ENCODE results near the gene LTN1. TPM values are rescaled to one million over a fixed set of nuclear protein-coding genes. Genes with fewer than 3 reads are reported as not detected.

The LTN1 gene
- polyA plus RNA-seq, 2 of the 4 experiments (the other 2 are of a cell fraction) = 6.9 to 12.3 TPM

DNA sequence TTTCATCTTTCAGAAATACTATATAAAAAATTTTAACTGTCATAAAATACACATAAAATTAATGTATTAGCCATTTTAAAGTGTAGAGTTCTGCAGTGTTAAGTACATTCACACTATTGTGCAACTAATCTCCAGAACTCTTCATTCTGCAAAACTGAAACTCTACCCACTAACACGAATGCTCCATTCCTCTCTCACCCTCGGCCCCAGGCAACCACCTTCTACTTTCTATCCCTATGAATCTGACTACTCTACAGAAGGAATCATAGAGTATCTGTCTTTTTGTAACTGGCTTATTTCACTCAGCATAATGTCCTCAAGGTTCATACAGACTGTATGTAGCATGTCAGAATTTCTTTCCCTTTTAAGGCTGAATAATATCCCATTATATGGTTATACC lies 43.4 kb downstream of the LTN1 start:
- ChIA-PET POLR2A (no interaction called here), CTCF (no interaction called here)
- Histone ChIP-seq H3K4me2 (no peak overlapping the region), H3K4me3 (no peak overlapping the region), H3K4me1 (no peaks in the 10 kb centered on the region), H3K27ac (no peak overlapping the region), H3K9me3 (no peaks in the 10 kb centered on the region)
- no peak for TF ChIP-seq FOSL2 (IDR thresholded peaks at IDR 0.05)
- TF ChIP-seq FOSL2 (CRISPR knock-in tag; IDR thresholded peaks at IDR 0.05) = no peak
- WGBS (ENCODE audit: missing lambda C conversion rate) = 91% methylated on average over 2 of the region's 2 CpGs
- ATAC-seq = no peak
- DNase-seq (ENCODE audit: low read depth in 1 of 2, low spot score in 1 of 2) = no peak
- FAIRE-seq = no peak

DNA sequence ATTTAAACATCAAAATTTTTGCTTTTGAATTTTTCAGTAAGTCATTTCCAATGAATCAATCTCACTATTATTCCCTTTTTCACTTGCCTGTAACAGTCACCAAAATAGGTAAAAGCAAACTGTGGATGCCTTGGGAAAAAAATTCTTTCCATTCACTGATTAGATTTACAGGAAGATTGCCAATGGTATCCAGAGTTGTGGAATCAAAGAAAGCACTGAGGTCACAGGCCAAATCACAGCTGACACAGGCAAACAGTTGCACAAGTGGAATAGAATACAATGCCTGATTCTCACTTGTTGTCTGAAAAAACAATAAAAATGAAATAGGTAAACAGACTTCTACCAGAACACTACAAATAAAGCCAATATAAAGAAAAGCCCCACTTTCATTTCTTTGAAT lies 48.4 kb downstream of the LTN1 start:
- Histone ChIP-seq H3K4me1 (0 out of 3 replicates have a peak, but pooled peaks cover 3% of the 10 kb centered on the region), H3K4me2 (no peak overlapping the region), H3K9me3 (no peaks in the 10 kb centered on the region), H3K27ac (no peak overlapping the region), H3K4me3 (no peak overlapping the region)
- DNase-seq (ENCODE audit: low read depth in 1 of 2, low spot score in 1 of 2) (no peak), FAIRE-seq (no peak), ATAC-seq (no peak)
- POLR2A ChIA-PET = no interaction called here
- TF ChIP-seq JUNB (IDR thresholded peaks at IDR 0.05) (no peak), NPAS2 (CRISPR knock-in tag; IDR thresholded peaks at IDR 0.05; ENCODE audit: borderline replicate concordance) (no peak), CBX2 (IDR thresholded peaks at IDR 0.05; ENCODE audit: borderline replicate concordance, low read depth) (no peak), CBX8 (IDR thresholded peaks at IDR 0.05) (no peak), POLR2AphosphoS2 (conservative IDR thresholded peaks at IDR 0.05; ENCODE audit: low read length) (no peak), HDAC2 (IDR thresholded peaks at IDR 0.05) (no peak)
- TF ChIP-seq, protein P1, sequence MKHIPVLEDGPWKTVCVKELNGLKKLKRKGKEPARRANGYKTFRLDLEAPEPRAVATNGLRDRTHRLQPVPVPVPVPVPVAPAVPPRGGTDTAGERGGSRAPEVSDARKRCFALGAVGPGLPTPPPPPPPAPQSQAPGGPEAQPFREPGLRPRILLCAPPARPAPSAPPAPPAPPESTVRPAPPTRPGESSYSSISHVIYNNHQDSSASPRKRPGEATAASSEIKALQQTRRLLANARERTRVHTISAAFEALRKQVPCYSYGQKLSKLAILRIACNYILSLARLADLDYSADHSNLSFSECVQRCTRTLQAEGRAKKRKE (CRISPR knock-in tag; IDR thresholded peaks at IDR 0.05; ENCODE audit: low read depth) = no peak
- CTCF ChIA-PET = no interaction called here

DNA sequence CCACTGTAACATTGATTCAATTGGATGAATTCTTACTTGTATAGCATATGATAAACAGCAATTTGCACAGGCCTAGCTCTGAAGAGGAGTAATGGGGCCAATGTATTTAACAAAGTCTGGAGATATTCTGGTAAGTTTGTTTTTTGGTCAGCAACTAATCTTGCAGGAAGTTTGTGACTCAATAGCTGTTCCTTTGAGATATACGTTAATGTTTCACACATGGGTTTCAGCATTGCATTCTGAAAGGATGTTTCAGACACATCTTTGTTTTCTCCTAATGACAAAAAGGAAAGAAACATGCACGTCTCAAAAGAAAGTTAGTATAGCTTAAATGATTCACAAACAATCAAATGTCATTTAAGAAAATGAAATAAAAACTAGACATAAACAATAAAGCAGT lies 49.0 kb downstream of the LTN1 start:
- no peak overlapping the region for H3K27ac ChIP-seq
- CTCF ChIA-PET = no interaction called here

DNA sequence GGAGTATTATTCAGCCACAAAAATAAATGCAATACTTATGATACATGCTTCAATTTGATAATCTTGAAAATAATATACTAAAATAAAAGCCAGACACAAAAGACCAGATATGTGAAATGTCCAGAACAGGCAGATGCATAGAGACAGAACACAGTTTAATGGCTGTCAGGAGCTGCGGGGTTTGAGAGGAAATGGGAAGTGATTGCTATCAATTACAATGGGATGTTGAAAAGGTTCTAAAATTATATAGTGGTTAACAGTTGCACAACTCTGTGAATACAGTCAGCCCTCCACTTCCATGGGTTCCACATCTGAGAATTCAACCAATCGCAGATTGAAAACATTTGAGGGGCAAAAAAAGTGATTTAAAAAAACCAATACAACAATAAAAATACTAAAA lies 54.0 kb downstream of the LTN1 start:
- Histone ChIP-seq H3K9me3 (no peaks in the 10 kb centered on the region), H3K27ac (no peak overlapping the region), H3K4me1 (0 out of 3 replicates have a peak, but pooled peaks cover 3% of the 10 kb centered on the region), H3K4me2 (no peak overlapping the region), H3K4me3 (no peak overlapping the region)
- DNase-seq (ENCODE audit: low read depth in 1 of 2, low spot score in 1 of 2) (no peak), ATAC-seq (no peak), FAIRE-seq (no peak)
- ChIA-PET POLR2A (no interaction called here), CTCF (interaction anchor here (2.8 kb wide), 1 partner anchor 193 kb away, joined by 14 read pairs; no protein-coding TSS in a partner anchor)
- 97% methylated on average over 2 of the region's 2 CpGs for WGBS (ENCODE audit: missing lambda C conversion rate)
- no peak for TF ChIP-seq MAFK (IDR thresholded peaks at IDR 0.05; ENCODE audit: partially characterized antibody)
- TF ChIP-seq BHLHE40 (IDR thresholded peaks at IDR 0.05; ENCODE audit: low read depth, low read length) = no peak
- no peak for TF ChIP-seq HOXB5 (CRISPR knock-in tag; IDR thresholded peaks at IDR 0.05)
- no peak for TF ChIP-seq TP53 (CRISPR knock-in tag; IDR thresholded peaks at IDR 0.05)
- TF ChIP-seq CBX8 (IDR thresholded peaks at IDR 0.05) = no peak

More for the DNA sequence above, 49.0 kb downstream of the LTN1 start:
- TF ChIP-seq RCOR1 (IDR thresholded peaks at IDR 0.05; ENCODE audit: low read depth, low read length) (no peak), JUN (IDR thresholded peaks at IDR 0.05) (no peak), ZNF302 (CRISPR knock-in tag; IDR thresholded peaks at IDR 0.05) (no peak), HOXA7 (CRISPR knock-in tag; IDR thresholded peaks at IDR 0.05) (no peak), HOXB13 (CRISPR knock-in tag; IDR thresholded peaks at IDR 0.05; ENCODE audit: low read depth) (no peak), CEBPB (IDR thresholded peaks at IDR 0.05) (no peak), EHF (CRISPR knock-in tag; IDR thresholded peaks at IDR 0.05) (no peak), HDAC2 (IDR thresholded peaks at IDR 0.05) (no peak)
- TF ChIP-seq, protein P2, sequence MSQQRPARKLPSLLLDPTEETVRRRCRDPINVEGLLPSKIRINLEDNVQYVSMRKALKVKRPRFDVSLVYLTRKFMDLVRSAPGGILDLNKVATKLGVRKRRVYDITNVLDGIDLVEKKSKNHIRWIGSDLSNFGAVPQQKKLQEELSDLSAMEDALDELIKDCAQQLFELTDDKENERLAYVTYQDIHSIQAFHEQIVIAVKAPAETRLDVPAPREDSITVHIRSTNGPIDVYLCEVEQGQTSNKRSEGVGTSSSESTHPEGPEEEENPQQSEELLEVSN (IDR thresholded peaks at IDR 0.05; ENCODE audit: borderline replicate concordance, low read depth) = no peak
- TF ChIP-seq, protein P3, sequence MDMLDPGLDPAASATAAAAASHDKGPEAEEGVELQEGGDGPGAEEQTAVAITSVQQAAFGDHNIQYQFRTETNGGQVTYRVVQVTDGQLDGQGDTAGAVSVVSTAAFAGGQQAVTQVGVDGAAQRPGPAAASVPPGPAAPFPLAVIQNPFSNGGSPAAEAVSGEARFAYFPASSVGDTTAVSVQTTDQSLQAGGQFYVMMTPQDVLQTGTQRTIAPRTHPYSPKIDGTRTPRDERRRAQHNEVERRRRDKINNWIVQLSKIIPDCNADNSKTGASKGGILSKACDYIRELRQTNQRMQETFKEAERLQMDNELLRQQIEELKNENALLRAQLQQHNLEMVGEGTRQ (IDR thresholded peaks at IDR 0.05) = no peak
- no peak overlapping the region for H3K4me2 ChIP-seq
- ATAC-seq (no peak), DNase-seq (ENCODE audit: low read depth in 1 of 2, low spot score in 1 of 2) (no peak), FAIRE-seq (no peak)
- WGBS (ENCODE audit: missing lambda C conversion rate) = 36% methylated on average over 2 of the region's 2 CpGs
- H3K4me1 ChIP-seq = 0 out of 3 replicates have a peak, but pooled peaks cover 3% of the 10 kb centered on the region
- POLR2A ChIA-PET = no interaction called here
- H3K4me3 ChIP-seq = no peak overlapping the region
- no peaks in the 10 kb centered on the region for H3K9me3 ChIP-seq

All from A549 (cell line).